OCI-LY1 (cell line): ENCODE data around the gene IKZF1.

Source experiments
- CTCF ChIP-seq: fragments of 200-600 bp; sonication (generic), shearing (Covaris generic); IDR thresholded peaks from 2 replicates; pipeline ENCODE4 v1.5.1; 2017; ENCODE audit warnings: mild to moderate bottlenecking, antibody characterized with exemption, low read length, moderate library complexity, mixed read lengths
- EZH2 ChIP-seq: fragments of 200-600 bp; sonication (generic), shearing (Covaris generic); IDR thresholded peaks from 2 replicates; pipeline ENCODE4 v1.8.0; 2017; ENCODE audit warnings: borderline replicate concordance, mixed run types, mild to moderate bottlenecking, antibody characterized with exemption, low read length, moderate library complexity, mixed read lengths

- TF ChIP-seq CTCF (no peak), EZH2 (no peak)
These were observed 120.8 kb downstream of the IKZF1 start for GRCh38 chr7:50425318-50425717.
